ENCODE measurements around the gene FCSK.

FCSK gene

GRCh38 chr16:70478169-70478568, 23.8 kb downstream of the FCSK start:
- Histone ChIP-seq H3K4me3 (ENCODE audit: low read depth, low read length) (no peak overlapping the region), H3K27ac (no peak overlapping the region), H3K4me1 (no peaks in the 10 kb centered on the region), H3K9me3 (ENCODE audit: control insufficient read depth, low read length) (no peaks in the 10 kb centered on the region), H2AFZ (no peak overlapping the region), H3K79me2 (no peaks in the 10 kb centered on the region), H3K9ac (no peak overlapping the region), H3K36me3 (ENCODE audit: control insufficient read depth, insufficient read depth, low read length) (no peaks in the 10 kb centered on the region), H3K4me2 (ENCODE audit: low read length) (no peak overlapping the region), H3K27me3 (ENCODE audit: control insufficient read depth, insufficient read depth, low read length) (no peaks in the 10 kb centered on the region)
- TF ChIP-seq CTCF (IDR thresholded peaks at IDR 0.05), result no peak

- Histone ChIP-seq H3K4me1 (no peaks in the 10 kb centered on the region), H3K4me2 (ENCODE audit: low read length) (no peak overlapping the region), H3K27ac (no peak overlapping the region), H3K9ac (no peak overlapping the region), H3K9me3 (ENCODE audit: control insufficient read depth, low read length) (no peaks in the 10 kb centered on the region), H3K79me2 (no peaks in the 10 kb centered on the region), H3K27me3 (ENCODE audit: control insufficient read depth, insufficient read depth, low read length) (no peaks in the 10 kb centered on the region), H3K4me3 (ENCODE audit: low read depth, low read length) (no peak overlapping the region), H3K36me3 (ENCODE audit: control insufficient read depth, insufficient read depth, low read length) (no peaks in the 10 kb centered on the region), H2AFZ (no peak overlapping the region)
- no peak for TF ChIP-seq CTCF (IDR thresholded peaks at IDR 0.05)
These were observed 24.5 kb downstream of the FCSK start for GRCh38 chr16:70478912-70479341.

GRCh38 chr16:70480127-70481105, 26.0 kb downstream of the FCSK start:
- no peak overlapping the region for H3K4me2 ChIP-seq (ENCODE audit: low read length)

GRCh38 chr16:70481929-70482536, 27.6 kb downstream of the FCSK start:
- Histone ChIP-seq H3K79me2 (no peaks in the 10 kb centered on the region), H3K4me1 (no peaks in the 10 kb centered on the region), H3K9me3 (ENCODE audit: control insufficient read depth, low read length) (no peaks in the 10 kb centered on the region), H3K36me3 (ENCODE audit: control insufficient read depth, insufficient read depth, low read length) (no peaks in the 10 kb centered on the region), H3K9ac (no peak overlapping the region), H3K27ac (no peak overlapping the region), H3K4me2 (ENCODE audit: low read length) (no peak overlapping the region), H2AFZ (no peak overlapping the region), H3K4me3 (ENCODE audit: low read depth, low read length) (no peak overlapping the region), H3K27me3 (ENCODE audit: control insufficient read depth, insufficient read depth, low read length) (no peaks in the 10 kb centered on the region)
- TF ChIP-seq CTCF (IDR thresholded peaks at IDR 0.05), result no peak

More at GRCh38 chr16:70480127-70481105, 26.0 kb downstream of the FCSK start:
- H3K4me1 ChIP-seq, result no peaks in the 10 kb centered on the region
- no peak overlapping the region for H3K9ac ChIP-seq
- no peak for TF ChIP-seq CTCF (IDR thresholded peaks at IDR 0.05)
- H3K27ac ChIP-seq, result no peak overlapping the region
- H2AFZ ChIP-seq, result no peak overlapping the region
- no peaks in the 10 kb centered on the region for H3K79me2 ChIP-seq
- H3K4me3 ChIP-seq (ENCODE audit: low read depth, low read length), result no peak overlapping the region
- no peaks in the 10 kb centered on the region for H3K9me3 ChIP-seq (ENCODE audit: control insufficient read depth, low read length)
- no peaks in the 10 kb centered on the region for H3K27me3 ChIP-seq (ENCODE audit: control insufficient read depth, insufficient read depth, low read length)
- no peaks in the 10 kb centered on the region for H3K36me3 ChIP-seq (ENCODE audit: control insufficient read depth, insufficient read depth, low read length)
